Measurements from ENCODE around the gene PRKCE. TPM values are rescaled to one million over a fixed set of nuclear protein-coding genes. Genes with fewer than 3 reads are reported as not detected.

The PRKCE gene
- total RNA-seq, 1 donor from 2014 or later, result 24.2 TPM

DNA sequence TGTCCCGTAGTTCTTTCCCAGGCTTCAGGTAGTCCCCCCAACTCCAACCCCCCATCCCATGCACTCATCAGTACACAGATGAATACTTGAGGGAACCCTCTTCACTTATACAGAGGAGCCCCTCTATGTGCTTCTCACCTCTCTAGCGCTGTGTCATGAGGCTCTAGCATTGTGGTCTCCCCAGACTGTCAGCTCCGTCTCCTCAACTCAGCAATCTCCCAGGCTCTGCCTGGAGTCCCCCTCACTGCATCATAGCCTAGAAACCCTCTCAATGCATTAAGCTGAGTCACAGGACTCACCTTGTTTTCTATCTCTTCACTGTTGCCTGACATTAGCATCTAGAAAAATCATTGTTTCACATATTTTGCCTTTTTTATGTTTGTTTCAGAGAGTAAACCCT lies 20.2 kb upstream of the PRKCE start:
- no peak overlapping the region for H3K27ac Mint-ChIP-seq (ENCODE audit: unreplicated experiment)
- TF ChIP-seq, protein P1, sequence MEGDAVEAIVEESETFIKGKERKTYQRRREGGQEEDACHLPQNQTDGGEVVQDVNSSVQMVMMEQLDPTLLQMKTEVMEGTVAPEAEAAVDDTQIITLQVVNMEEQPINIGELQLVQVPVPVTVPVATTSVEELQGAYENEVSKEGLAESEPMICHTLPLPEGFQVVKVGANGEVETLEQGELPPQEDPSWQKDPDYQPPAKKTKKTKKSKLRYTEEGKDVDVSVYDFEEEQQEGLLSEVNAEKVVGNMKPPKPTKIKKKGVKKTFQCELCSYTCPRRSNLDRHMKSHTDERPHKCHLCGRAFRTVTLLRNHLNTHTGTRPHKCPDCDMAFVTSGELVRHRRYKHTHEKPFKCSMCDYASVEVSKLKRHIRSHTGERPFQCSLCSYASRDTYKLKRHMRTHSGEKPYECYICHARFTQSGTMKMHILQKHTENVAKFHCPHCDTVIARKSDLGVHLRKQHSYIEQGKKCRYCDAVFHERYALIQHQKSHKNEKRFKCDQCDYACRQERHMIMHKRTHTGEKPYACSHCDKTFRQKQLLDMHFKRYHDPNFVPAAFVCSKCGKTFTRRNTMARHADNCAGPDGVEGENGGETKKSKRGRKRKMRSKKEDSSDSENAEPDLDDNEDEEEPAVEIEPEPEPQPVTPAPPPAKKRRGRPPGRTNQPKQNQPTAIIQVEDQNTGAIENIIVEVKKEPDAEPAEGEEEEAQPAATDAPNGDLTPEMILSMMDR (IDR thresholded peaks at IDR 0.05; ENCODE audit: unreplicated experiment), result no peak
- H3K9me3 Mint-ChIP-seq (ENCODE audit: unreplicated experiment), result no peaks in the 10 kb centered on the region
- H3K4me3 Mint-ChIP-seq (ENCODE audit: unreplicated experiment), result no peak overlapping the region
- H3K36me3 Mint-ChIP-seq (ENCODE audit: low read depth, unreplicated experiment), result no peaks in the 10 kb centered on the region
- H3K4me1 Mint-ChIP-seq (ENCODE audit: unreplicated experiment), result peaks cover 6% of the 10 kb centered on the region
- no peak for DNase-seq (ENCODE audit: low spot score)
- H3K27me3 Mint-ChIP-seq (ENCODE audit: unreplicated experiment), result no peaks in the 10 kb centered on the region

DNA sequence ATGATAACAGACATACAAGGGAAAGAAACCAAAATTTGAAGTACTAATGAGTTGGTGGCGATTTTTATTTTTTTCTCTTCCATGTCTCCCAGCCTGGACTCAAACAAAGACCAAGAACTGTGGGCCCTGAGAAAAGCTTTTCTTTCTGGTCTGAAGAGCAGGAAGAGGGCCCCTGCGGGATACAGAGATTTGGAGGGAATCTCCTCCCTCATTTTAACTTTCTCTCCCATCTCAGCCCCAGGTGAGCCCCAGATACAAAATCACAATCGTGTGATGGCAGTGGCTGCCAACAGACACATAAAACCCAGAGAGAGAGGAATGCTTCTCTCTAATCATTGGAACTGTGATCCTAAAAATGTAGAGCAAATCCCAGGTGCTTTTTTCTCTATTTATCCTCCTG lies 19.5 kb upstream of the PRKCE start:
- no peaks in the 10 kb centered on the region for H3K27me3 Mint-ChIP-seq (ENCODE audit: unreplicated experiment)
- H3K36me3 Mint-ChIP-seq (ENCODE audit: low read depth, unreplicated experiment), result no peaks in the 10 kb centered on the region
- H3K4me1 Mint-ChIP-seq (ENCODE audit: unreplicated experiment), result peaks cover 4% of the 10 kb centered on the region
- no peak for DNase-seq (ENCODE audit: low spot score)
- no peaks in the 10 kb centered on the region for H3K9me3 Mint-ChIP-seq (ENCODE audit: unreplicated experiment)
- no peak overlapping the region for H3K4me3 Mint-ChIP-seq (ENCODE audit: unreplicated experiment)
- TF ChIP-seq, protein P1 (IDR thresholded peaks at IDR 0.05; ENCODE audit: unreplicated experiment), result no peak
- H3K27ac Mint-ChIP-seq (ENCODE audit: unreplicated experiment), result no peak overlapping the region

DNA sequence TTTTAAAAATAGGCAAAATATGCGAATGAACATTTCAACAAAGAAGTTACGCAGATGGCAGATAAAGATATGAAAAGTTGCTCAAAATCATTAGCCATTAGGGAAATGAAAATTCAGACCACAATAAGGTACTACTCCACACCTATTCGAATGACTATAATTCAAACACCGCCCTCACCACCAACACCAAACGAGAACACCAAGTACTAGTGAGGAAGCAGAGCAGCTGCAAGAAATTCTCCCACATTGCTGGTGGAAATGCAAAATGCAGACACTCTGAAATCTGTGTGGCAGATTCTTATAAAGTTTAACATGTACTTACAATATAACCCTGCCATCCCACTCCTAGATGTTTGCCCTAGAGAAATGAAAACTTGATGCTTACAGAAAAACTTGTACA lies 17.3 kb upstream of the PRKCE start:
- no peaks in the 10 kb centered on the region for H3K9me3 Mint-ChIP-seq (ENCODE audit: unreplicated experiment)
- H3K4me1 Mint-ChIP-seq (ENCODE audit: unreplicated experiment), result peaks cover 8% of the 10 kb centered on the region
- no peak for DNase-seq (ENCODE audit: low spot score)
- no peak overlapping the region for H3K27ac Mint-ChIP-seq (ENCODE audit: unreplicated experiment)
- H3K36me3 Mint-ChIP-seq (ENCODE audit: low read depth, unreplicated experiment), result no peaks in the 10 kb centered on the region
- TF ChIP-seq, protein P1 (IDR thresholded peaks at IDR 0.05; ENCODE audit: unreplicated experiment), result no peak
- H3K4me3 Mint-ChIP-seq (ENCODE audit: unreplicated experiment), result no peak overlapping the region
- H3K27me3 Mint-ChIP-seq (ENCODE audit: unreplicated experiment), result no peaks in the 10 kb centered on the region

DNA sequence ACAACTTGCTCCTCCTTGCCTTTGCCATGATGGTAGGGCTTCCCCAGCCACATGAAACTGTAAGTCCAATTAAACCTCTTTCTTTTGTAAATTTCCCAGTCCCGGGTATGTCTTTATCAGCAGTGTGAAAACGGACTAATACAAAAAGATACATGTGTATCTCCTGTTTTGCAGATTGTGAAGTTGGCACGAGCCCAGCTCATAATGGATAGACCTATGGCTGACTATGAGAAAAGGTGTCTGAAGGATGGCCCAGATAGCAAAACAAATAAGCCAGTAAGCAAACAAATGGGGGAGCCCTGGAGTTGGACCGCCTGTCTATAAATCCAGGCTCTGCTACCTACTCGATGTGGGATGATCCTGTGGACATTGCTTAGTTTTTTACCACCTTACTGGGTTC lies 15.5 kb upstream of the PRKCE start:
- no peak overlapping the region for H3K27ac Mint-ChIP-seq (ENCODE audit: unreplicated experiment)
- peaks cover 8% of the 10 kb centered on the region for H3K4me1 Mint-ChIP-seq (ENCODE audit: unreplicated experiment)
- no peaks in the 10 kb centered on the region for H3K9me3 Mint-ChIP-seq (ENCODE audit: unreplicated experiment)
- DNase-seq (ENCODE audit: low spot score), result no peak
- no peaks in the 10 kb centered on the region for H3K36me3 Mint-ChIP-seq (ENCODE audit: low read depth, unreplicated experiment)
- TF ChIP-seq, protein P1 (IDR thresholded peaks at IDR 0.05; ENCODE audit: unreplicated experiment), result no peak
- H3K4me3 Mint-ChIP-seq (ENCODE audit: unreplicated experiment), result no peak overlapping the region
- H3K27me3 Mint-ChIP-seq (ENCODE audit: unreplicated experiment), result peaks cover 2% of the 10 kb centered on the region

DNA sequence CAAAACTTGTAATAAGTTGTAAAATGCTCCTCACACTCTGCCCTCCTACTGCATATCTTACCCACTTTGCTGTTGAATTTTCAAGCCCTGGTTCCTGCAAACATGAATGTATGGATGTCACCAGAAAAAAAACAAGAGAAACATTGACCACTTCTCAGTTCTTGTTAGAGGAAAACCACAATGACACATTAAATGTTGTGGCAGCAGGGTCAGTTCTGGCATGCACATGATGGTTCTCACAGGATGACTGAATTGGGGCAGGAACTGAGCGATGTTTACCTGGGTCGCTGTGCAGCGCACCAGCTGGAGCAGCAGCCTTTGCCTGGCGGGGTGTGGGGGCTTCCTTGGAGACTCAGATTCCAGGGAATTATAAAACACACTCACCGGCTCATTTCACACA lies 14.0 kb upstream of the PRKCE start:
- no peak for DNase-seq (ENCODE audit: low spot score)
- H3K27me3 Mint-ChIP-seq (ENCODE audit: unreplicated experiment), result peaks cover 7% of the 10 kb centered on the region
- no peak overlapping the region for H3K4me3 Mint-ChIP-seq (ENCODE audit: unreplicated experiment)
- no peaks in the 10 kb centered on the region for H3K9me3 Mint-ChIP-seq (ENCODE audit: unreplicated experiment)
- peaks cover 4% of the 10 kb centered on the region for H3K36me3 Mint-ChIP-seq (ENCODE audit: low read depth, unreplicated experiment)
- no peak overlapping the region for H3K27ac Mint-ChIP-seq (ENCODE audit: unreplicated experiment)
- H3K4me1 Mint-ChIP-seq (ENCODE audit: unreplicated experiment), result peaks cover 4% of the 10 kb centered on the region
- TF ChIP-seq, protein P1 (IDR thresholded peaks at IDR 0.05; ENCODE audit: unreplicated experiment), result no peak

Measured in endothelial cell (in vitro differentiated cells).